Measurements from ENCODE around the gene RBM10. TPM values are rescaled to one million over a fixed set of nuclear protein-coding genes. Genes with fewer than 3 reads are reported as not detected.

Gene RBM10
- total RNA-seq, 1 donor from 2014 or later: 27.8 TPM

- DNase-seq: peak; percentile 38
- H3K36me3 ChIP-seq: peaks cover 21% of the 10 kb centered on the region
- peak overlapping the region; percentile 83 for H3K4me3 ChIP-seq
- no peak for TF ChIP-seq CTCF (IDR thresholded peaks at IDR 0.05; ENCODE audit: borderline replicate concordance)
- no peaks in the 10 kb centered on the region for H3K27me3 ChIP-seq (ENCODE audit: low read depth)
- intact Hi-C loops (cut with micrococcal nuclease): no loop called here
- H3K27ac ChIP-seq (replicated peaks): peak overlapping the region; percentile 98
- no peaks in the 10 kb centered on the region for H3K9me3 ChIP-seq (replicated peaks)
- peaks cover 37% of the 10 kb centered on the region for H3K4me1 ChIP-seq
Observed at GRCh38 chrX:47218920-47219815, 74.1 kb downstream of the RBM10 start.

- intact Hi-C loops (cut with micrococcal nuclease): no loop called here
- TF ChIP-seq CTCF (IDR thresholded peaks at IDR 0.05; ENCODE audit: borderline replicate concordance): no peak
- no peaks in the 10 kb centered on the region for H3K27me3 ChIP-seq (ENCODE audit: low read depth)
- DNase-seq: no peak
- H3K4me3 ChIP-seq: no peak overlapping the region
- H3K9me3 ChIP-seq (replicated peaks): no peaks in the 10 kb centered on the region
- no peak overlapping the region for H3K27ac ChIP-seq (replicated peaks)
- H3K4me1 ChIP-seq: peaks cover 31% of the 10 kb centered on the region
- H3K36me3 ChIP-seq: peaks cover 34% of the 10 kb centered on the region
Observed at GRCh38 chrX:47221756-47222155, 76.7 kb downstream of the RBM10 start.

- DNase-seq: no peak
- Histone ChIP-seq H3K36me3 (peaks cover 37% of the 10 kb centered on the region), H3K4me1 (peaks cover 24% of the 10 kb centered on the region), H3K27me3 (ENCODE audit: low read depth) (no peaks in the 10 kb centered on the region), H3K4me3 (no peak overlapping the region), H3K27ac (replicated peaks) (no peak overlapping the region), H3K9me3 (replicated peaks) (no peaks in the 10 kb centered on the region)
- intact Hi-C loops (cut with micrococcal nuclease): no loop called here
- no peak for TF ChIP-seq CTCF (IDR thresholded peaks at IDR 0.05; ENCODE audit: borderline replicate concordance)
Observed at GRCh38 chrX:47222751-47223350, 77.8 kb downstream of the RBM10 start.

- no peak for DNase-seq
- intact Hi-C loops (cut with micrococcal nuclease): no loop called here
- H3K4me3 ChIP-seq: no peak overlapping the region
- TF ChIP-seq CTCF (IDR thresholded peaks at IDR 0.05; ENCODE audit: borderline replicate concordance): no peak
- no peaks in the 10 kb centered on the region for H3K9me3 ChIP-seq (replicated peaks)
- peaks cover 43% of the 10 kb centered on the region for H3K36me3 ChIP-seq
- no peak overlapping the region for H3K27ac ChIP-seq (replicated peaks)
- H3K4me1 ChIP-seq: peaks cover 24% of the 10 kb centered on the region
- no peaks in the 10 kb centered on the region for H3K27me3 ChIP-seq (ENCODE audit: low read depth)
Observed at GRCh38 chrX:47223476-47224250, 78.6 kb downstream of the RBM10 start.

GRCh38 chrX:47224266-47224895 is 79.4 kb downstream of the RBM10 start:
- H3K27ac ChIP-seq (replicated peaks): no peak overlapping the region
- H3K27me3 ChIP-seq (ENCODE audit: low read depth): no peaks in the 10 kb centered on the region
- no peak overlapping the region for H3K4me3 ChIP-seq
- TF ChIP-seq CTCF (IDR thresholded peaks at IDR 0.05; ENCODE audit: borderline replicate concordance): no peak
- DNase-seq: no peak
- peaks cover 24% of the 10 kb centered on the region for H3K4me1 ChIP-seq
- H3K36me3 ChIP-seq: peaks cover 50% of the 10 kb centered on the region
- no peaks in the 10 kb centered on the region for H3K9me3 ChIP-seq (replicated peaks)
- intact Hi-C loops (cut with micrococcal nuclease): no loop called here
